ENCODE results near the gene TMEM139.

TMEM139 gene

GRCh38 chr7:143325240-143325639 is 40.5 kb downstream of the TMEM139 start:
- DNase-seq (ENCODE audit: low read depth): no peak

- no peak for DNase-seq (ENCODE audit: low read depth)
Measured at GRCh38 chr7:143327903-143328302, 43.1 kb downstream of the TMEM139 start.

- no peak for DNase-seq (ENCODE audit: low read depth)
Measured at GRCh38 chr7:143329471-143330170, 44.9 kb downstream of the TMEM139 start.

- DNase-seq (ENCODE audit: low read depth): no peak
Measured at GRCh38 chr7:143331179-143331801, 46.5 kb downstream of the TMEM139 start.

GRCh38 chr7:143334244-143334643 is 49.5 kb downstream of the TMEM139 start:
- DNase-seq (ENCODE audit: low read depth): no peak

GRCh38 chr7:143337216-143337615 is 52.5 kb downstream of the TMEM139 start:
- DNase-seq (ENCODE audit: low read depth): no peak
